HCT116 (cell line): ENCODE measurements around the gene PRR9. TPM values are rescaled to one million over a fixed set of nuclear protein-coding genes. Genes with fewer than 3 reads are reported as not detected.

Source experiments
- ATAC-seq: fragments of 200-7000 bp; cut with Tn5 transposase; 2 replicates; pipeline ENCODE4 v1.9.1; 2020; ENCODE audit warnings: mild to moderate bottlenecking, moderate library complexity
- BruUV-seq: library from RNA; stranded (reverse); fragments of 400-500 nt; replicated peaks from 2 replicates; lab custom pipeline; 2021; lab: Mats Ljungman, UMichigan
- CTCF ChIA-PET: fragments of 300-600 bp; sonication (Branson Sonifier 250); formaldehyde crosslinking; loops from one replicate; lab custom pipeline; 2021; ENCODE audit warnings: antibody characterized with exemption; lab: Charles Lee
- POLR2A ChIA-PET: fragments of 300-600, 350-600 bp; sonication (Branson Sonifier 250); formaldehyde crosslinking; loops from one replicate; lab custom pipeline; 2021; ENCODE audit warnings: antibody characterized with exemption; lab: Charles Lee
- RAD21 ChIA-PET, 2 experiments: fragments of 300-600 bp; sonication (Branson Sonifier 250); formaldehyde crosslinking; loops; one replicate each; lab custom pipeline; 2023; ENCODE audit warnings: low total read pairs in 2 of 2; ENCODE audit not compliant: uncharacterized antibody in 2 of 2, unreplicated experiment in 2 of 2, low non-redundant PET in 1 of 2; lab: Charles Lee
- DNase-seq: peaks from one replicate; pipeline ENCODE4 v3.0.0-alpha.2; 2010; ENCODE audit warnings: low read depth, low spot score
- H2AFZ ChIP-seq: fragments of 200-600 bp; shearing (Covaris generic), sonication (generic); 2 replicates; pipeline ENCODE4 v1.6.1; 2017; ENCODE audit warnings: low read depth, mixed run types, mixed read lengths, antibody characterized with exemption, low read length; ENCODE audit not compliant: poor library complexity, severe bottlenecking
- H3K27ac ChIP-seq: 2 replicates; pipeline ENCODE4 v1.5.1; 2012; ENCODE audit warnings: low read depth, low read length
- H3K27me3 ChIP-seq: fragments of 200-600 bp; sonication (generic); 2 replicates; pipeline ENCODE4 v1.6.1; 2016; ENCODE audit warnings: mixed run types, low read length, mixed read lengths; ENCODE audit not compliant: insufficient read depth
- H3K36me3 ChIP-seq, 2 experiments: fragments of 200-500 bp in 1 of 2; fragments of 200-600 bp in 1 of 2; sonication (Bioruptor generic) in 1 of 2; sonication (generic) in 1 of 2; 2 replicates each; pipeline versions ENCODE4 v1.5.1 to v1.6.1; 2014 to 2016; ENCODE audit warnings: low read length in 2 of 2, inconsistent platforms in 1 of 2, mixed read lengths in 1 of 2, mixed run types in 1 of 2; ENCODE audit not compliant: insufficient read depth in 2 of 2, control insufficient read depth in 1 of 2
- H3K4me1 ChIP-seq, 2 experiments: fragments of 200-600 bp in 1 of 2; sonication (generic) in 1 of 2; 2 replicates each; pipeline versions ENCODE4 v1.5.1 to v1.6.1; 2012 to 2017; ENCODE audit warnings: low read length in 2 of 2, inconsistent platforms in 1 of 2, mild to moderate bottlenecking in 1 of 2, mixed read lengths in 1 of 2, mixed run types in 1 of 2, moderate library complexity in 1 of 2; ENCODE audit not compliant: insufficient read depth in 2 of 2, control insufficient read depth in 1 of 2
- H3K4me2 ChIP-seq: fragments of 200-600 bp; sonication (generic); 2 replicates; pipeline ENCODE4 v1.6.1; 2017; ENCODE audit warnings: mixed run types, low read length, mixed read lengths
- H3K4me3 ChIP-seq, 2 experiments: fragments of 200-600 bp in 1 of 2; sonication (generic) in 1 of 2; replicated peaks in 1 of 2; 2 replicates each; pipeline ENCODE4 v1.5.1; 2011 to 2016; ENCODE audit warnings: low read length in 2 of 2, control low read depth in 1 of 2, low read depth in 1 of 2, mild to moderate bottlenecking in 1 of 2, mixed read lengths in 1 of 2, mixed run types in 1 of 2
- H3K79me2 ChIP-seq: fragments of 200-600 bp; sonication (generic); 2 replicates; pipeline ENCODE4 v1.6.1; 2017; ENCODE audit warnings: mild to moderate bottlenecking, mixed run types, low read length, moderate library complexity, mixed read lengths; ENCODE audit not compliant: insufficient read depth
- H3K9ac ChIP-seq: fragments of 200-600 bp; sonication (generic); 2 replicates; pipeline ENCODE4 v1.6.1; 2016; ENCODE audit warnings: low read length, mixed read lengths
- H3K9me2 ChIP-seq: fragments of 200-600 bp; sonication (generic), shearing (Covaris generic); 2 replicates; pipeline ENCODE4 v1.6.1; 2017; ENCODE audit warnings: mixed run types, mild to moderate bottlenecking, moderate library complexity; ENCODE audit not compliant: insufficient read depth
- H3K9me3 ChIP-seq, 2 experiments: fragments of 200-500 bp in 1 of 2; fragments of 200-600 bp in 1 of 2; sonication (Bioruptor generic) in 1 of 2; sonication (generic) in 1 of 2; 2 replicates each; pipeline ENCODE4 v1.6.1; 2014 to 2017; ENCODE audit warnings: low read length in 2 of 2, mixed read lengths in 2 of 2, inconsistent platforms in 1 of 2, low read depth in 1 of 2, mild to moderate bottlenecking in 1 of 2, mixed run types in 1 of 2, moderate library complexity in 1 of 2; ENCODE audit not compliant: control insufficient read depth in 1 of 2, insufficient read depth in 1 of 2
- H4K20me1 ChIP-seq: fragments of 200-600 bp; sonication (generic), shearing (Covaris generic); 2 replicates; pipeline ENCODE4 v1.6.1; 2017; ENCODE audit warnings: mixed run types, mild to moderate bottlenecking, moderate library complexity; ENCODE audit not compliant: insufficient read depth
- EZH2 ChIP-seq: fragments of 200-600 bp; sonication (generic); IDR thresholded peaks from 2 replicates; pipeline ENCODE4 v1.6.1; 2017; ENCODE audit warnings: antibody characterized with exemption, mixed run types
- EZH2phosphoT487 ChIP-seq: fragments of 200-600 bp; IDR thresholded peaks from 2 replicates; pipeline ENCODE4 v1.6.1; 2018; ENCODE audit warnings: antibody characterized with exemption, borderline replicate concordance
- POLR2A ChIP-seq: IDR thresholded peaks from 2 replicates; pipeline ENCODE4 v1.7.0; 2011; ENCODE audit warnings: borderline replicate concordance; ENCODE audit not compliant: insufficient read depth, insufficient read length; ENCODE audit errors: extremely low read depth
- POLR2AphosphoS5 ChIP-seq: IDR thresholded peaks from 2 replicates; pipeline ENCODE4 v1.6.1; 2011; ENCODE audit warnings: mild to moderate bottlenecking, low read depth, low read length, moderate library complexity
- ZBTB33 ChIP-seq: IDR thresholded peaks from 2 replicates; pipeline ENCODE4 v1.6.1; 2011; ENCODE audit warnings: mild to moderate bottlenecking, low read length, moderate library complexity; ENCODE audit not compliant: insufficient replicate concordance; ENCODE audit errors: extremely low read depth
- ZFX ChIP-seq: fragments of 450-650 bp; IDR thresholded peaks from 2 replicates; pipeline ENCODE4 v1.6.1; 2017
- intact Hi-C: fragments of 100-400 bp; cut with micrococcal nuclease; formaldehyde crosslinking; loops from 2 replicates; pipeline ENCODE4 v1.10.0; 2022
- total RNA-seq: library from RNA; stranded (reverse); gene quantifications from one replicate; pipeline ENCODE4 v1.2.1, GENCODE V29; 2021; ENCODE audit not compliant: unreplicated experiment
- TF ChIP-seq, protein P1 (sequence below): IDR thresholded peaks from 2 replicates; pipeline ENCODE4 v1.6.1; 2012; ENCODE audit warnings: low read depth

Gene PRR9
- total RNA-seq, 1 experiment from 2014 or later = not detected

DNA sequence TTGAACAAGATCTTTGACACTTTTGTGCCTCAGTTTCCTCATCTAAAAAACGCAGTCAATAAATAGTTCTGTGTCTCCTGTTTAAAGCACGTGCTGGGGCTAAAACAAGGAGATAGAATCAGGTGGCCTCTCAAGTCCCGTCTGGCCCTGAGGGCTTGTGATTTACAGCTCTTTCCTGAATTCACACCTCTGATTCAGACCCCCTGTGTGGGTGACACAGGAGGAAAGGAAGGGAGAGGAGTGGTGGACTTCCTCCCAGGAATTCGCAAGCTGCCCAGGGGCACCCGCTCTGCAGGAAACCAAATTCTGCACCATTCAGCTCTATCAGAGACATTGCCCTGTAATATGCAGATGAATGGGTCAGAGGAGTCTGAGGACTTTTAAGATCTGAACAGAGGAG, 5.2 kb upstream of the PRR9 start (continued):
- TF ChIP-seq, protein P1, sequence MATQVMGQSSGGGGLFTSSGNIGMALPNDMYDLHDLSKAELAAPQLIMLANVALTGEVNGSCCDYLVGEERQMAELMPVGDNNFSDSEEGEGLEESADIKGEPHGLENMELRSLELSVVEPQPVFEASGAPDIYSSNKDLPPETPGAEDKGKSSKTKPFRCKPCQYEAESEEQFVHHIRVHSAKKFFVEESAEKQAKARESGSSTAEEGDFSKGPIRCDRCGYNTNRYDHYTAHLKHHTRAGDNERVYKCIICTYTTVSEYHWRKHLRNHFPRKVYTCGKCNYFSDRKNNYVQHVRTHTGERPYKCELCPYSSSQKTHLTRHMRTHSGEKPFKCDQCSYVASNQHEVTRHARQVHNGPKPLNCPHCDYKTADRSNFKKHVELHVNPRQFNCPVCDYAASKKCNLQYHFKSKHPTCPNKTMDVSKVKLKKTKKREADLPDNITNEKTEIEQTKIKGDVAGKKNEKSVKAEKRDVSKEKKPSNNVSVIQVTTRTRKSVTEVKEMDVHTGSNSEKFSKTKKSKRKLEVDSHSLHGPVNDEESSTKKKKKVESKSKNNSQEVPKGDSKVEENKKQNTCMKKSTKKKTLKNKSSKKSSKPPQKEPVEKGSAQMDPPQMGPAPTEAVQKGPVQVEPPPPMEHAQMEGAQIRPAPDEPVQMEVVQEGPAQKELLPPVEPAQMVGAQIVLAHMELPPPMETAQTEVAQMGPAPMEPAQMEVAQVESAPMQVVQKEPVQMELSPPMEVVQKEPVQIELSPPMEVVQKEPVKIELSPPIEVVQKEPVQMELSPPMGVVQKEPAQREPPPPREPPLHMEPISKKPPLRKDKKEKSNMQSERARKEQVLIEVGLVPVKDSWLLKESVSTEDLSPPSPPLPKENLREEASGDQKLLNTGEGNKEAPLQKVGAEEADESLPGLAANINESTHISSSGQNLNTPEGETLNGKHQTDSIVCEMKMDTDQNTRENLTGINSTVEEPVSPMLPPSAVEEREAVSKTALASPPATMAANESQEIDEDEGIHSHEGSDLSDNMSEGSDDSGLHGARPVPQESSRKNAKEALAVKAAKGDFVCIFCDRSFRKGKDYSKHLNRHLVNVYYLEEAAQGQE = no peak
- TF ChIP-seq EZH2 = no peak

GRCh38 chr1:153213519-153213918, 3.9 kb upstream of the PRR9 start:
- H3K36me3 ChIP-seq = no peaks in the 10 kb centered on the region
- H3K27ac ChIP-seq = no peak overlapping the region
- H4K20me1 ChIP-seq = no peaks in the 10 kb centered on the region
- no TSS peak for BruUV-seq
- no peaks in the 10 kb centered on the region for H3K9me2 ChIP-seq
- POLR2A ChIA-PET = interaction anchor here (0.6 kb wide), 1 partner anchor 28 kb away, joined by 3 read pairs; no protein-coding TSS in a partner anchor
- H3K4me3 ChIP-seq = no peak overlapping the region
- no peak for ATAC-seq
- H3K9me3 ChIP-seq = no peaks in the 10 kb centered on the region
- H3K27me3 ChIP-seq = peaks cover 55% of the 10 kb centered on the region
- no peaks in the 10 kb centered on the region for H3K79me2 ChIP-seq
- H3K4me2 ChIP-seq = no peak overlapping the region
- TF ChIP-seq POLR2A (no peak), EZH2phosphoT487 (no peak), ZFX (no peak), POLR2AphosphoS5 (no peak), ZBTB33 (no peak)
- TF ChIP-seq, protein P1 = no peak
- no peaks in the 10 kb centered on the region for H3K4me1 ChIP-seq
- H2AFZ ChIP-seq = no peak overlapping the region
- no peak overlapping the region for H3K9ac ChIP-seq
- no peak for DNase-seq
- CTCF ChIA-PET = interaction anchor here (1.2 kb wide), 1 partner anchor 14 kb away, joined by 3 read pairs; no protein-coding TSS in a partner anchor
- intact Hi-C loops = no loop called here
- RAD21 ChIA-PET = no interaction called here
